Head of caudate nucleus (tissue), 42 donors: ENCODE measurements around the gene LYPD6.

Experiments
- DNase-seq, 42 donors: peaks; one replicate each; pipeline versions ENCODE4 v3.0.0 to v3.0.0-alpha.2; 2020 to 2021; ENCODE audit warnings: mixed read lengths in 7 of 42
- intact Hi-C: fragments of 100-400 bp; cut with DNase I; formaldehyde crosslinking; loops from one replicate; pipeline ENCODE4 v1.15.0; 2022

LYPD6 gene

DNA sequence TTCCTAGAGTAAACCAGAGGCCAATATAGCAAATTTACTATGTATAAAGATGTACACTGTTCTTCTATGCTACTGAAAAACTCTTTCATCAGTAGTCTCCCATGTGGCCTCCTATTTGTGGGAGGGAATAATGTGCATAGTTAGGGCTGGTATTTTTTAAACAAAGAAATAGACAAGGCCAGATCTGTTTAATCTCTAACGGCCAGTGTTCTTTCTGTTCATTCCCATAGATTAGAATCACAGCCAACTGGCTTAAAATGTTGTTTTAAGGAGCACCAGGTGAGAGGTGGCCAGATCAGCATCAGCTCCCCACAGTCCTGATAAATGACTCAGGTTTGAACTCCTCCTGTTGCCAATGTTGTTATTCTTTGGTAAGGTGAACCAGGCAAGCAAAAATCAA, 12.1 kb downstream of the LYPD6 start:
- DNase-seq, result no peak
- intact Hi-C loops, result no loop called here

DNA sequence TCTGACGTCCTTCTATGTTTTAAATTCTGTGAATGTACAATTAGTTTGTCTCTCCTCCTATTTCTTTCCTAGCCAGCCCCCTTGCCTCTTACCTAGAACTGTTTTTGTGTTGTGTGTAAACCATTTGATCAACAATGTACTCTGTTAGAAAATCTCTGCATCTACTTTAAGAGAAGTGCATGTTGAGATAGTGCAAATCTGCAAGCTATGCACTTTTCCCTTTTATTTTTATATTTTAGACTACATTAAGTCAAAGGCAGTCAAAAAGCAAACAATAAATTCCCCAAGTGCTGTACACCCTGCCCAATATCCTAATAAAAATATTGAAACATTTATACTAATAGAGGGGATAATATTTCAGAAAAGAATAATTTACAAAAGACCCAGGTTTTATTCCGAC, 13.7 kb downstream of the LYPD6 start:
- intact Hi-C loops, result no loop called here

DNA sequence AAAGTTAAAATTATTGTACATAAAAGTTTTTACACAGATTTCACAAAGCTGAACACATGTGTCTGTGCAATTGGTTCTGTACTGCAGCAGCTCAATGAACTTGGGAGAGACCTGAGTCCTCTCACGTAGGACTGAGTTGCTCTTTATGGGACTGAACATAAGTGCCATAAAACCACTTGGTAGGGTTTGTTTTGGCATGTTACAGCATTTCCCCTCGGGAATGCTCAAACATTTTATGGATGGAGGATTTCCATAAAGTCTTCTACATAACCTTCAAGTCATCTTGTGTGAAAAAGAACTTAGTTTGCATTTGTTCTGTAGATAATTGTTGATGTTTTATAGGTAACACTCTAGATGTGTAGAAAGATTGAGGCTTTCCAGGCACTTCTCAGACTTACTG, 15.9 kb downstream of the LYPD6 start:
- no peak for DNase-seq
- intact Hi-C loops, result no loop called here

More for the DNA sequence above, 13.7 kb downstream of the LYPD6 start:
- no peak for DNase-seq

DNA sequence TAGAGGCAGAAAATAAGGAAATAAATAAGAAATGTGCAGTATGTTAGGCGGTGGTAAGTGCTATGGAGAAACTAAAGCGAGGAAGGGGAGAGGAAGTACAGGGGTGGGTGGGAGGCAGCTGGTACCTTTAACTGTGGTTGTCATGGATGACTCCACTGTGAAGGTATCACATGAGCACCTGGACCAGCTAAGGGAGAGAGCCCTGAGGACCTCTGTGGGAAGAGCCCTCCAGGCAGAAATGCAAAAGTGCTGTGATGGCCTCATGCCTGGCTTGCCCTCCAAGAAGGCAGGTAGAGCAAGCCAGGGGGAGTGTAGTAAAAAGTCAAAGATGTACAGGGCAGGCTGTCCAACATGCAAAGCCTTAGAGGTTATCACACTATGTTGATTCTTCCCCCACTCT, 17.9 kb downstream of the LYPD6 start:
- intact Hi-C loops, result no loop called here
- DNase-seq, result no peak

DNA sequence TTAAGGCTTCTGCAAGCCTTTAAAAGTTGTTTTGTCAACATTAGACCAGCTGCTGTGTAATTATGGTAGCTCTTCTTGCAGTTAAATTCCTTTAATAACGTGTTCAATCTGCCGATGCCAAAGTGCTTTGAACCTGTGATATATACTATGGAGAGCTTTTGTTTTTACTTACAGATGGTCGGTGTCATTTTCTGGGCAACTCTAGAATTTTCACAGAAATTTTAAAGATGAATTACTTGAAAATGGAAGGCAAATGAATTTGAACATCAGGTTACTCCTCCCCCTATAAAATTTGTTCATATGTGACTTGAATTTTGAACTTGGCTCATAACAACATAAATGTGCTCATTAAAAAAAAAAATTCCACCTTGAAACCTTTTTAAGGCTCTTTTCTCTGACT, 23.0 kb downstream of the LYPD6 start:
- intact Hi-C loops, result no loop called here
- no peak for DNase-seq

DNA sequence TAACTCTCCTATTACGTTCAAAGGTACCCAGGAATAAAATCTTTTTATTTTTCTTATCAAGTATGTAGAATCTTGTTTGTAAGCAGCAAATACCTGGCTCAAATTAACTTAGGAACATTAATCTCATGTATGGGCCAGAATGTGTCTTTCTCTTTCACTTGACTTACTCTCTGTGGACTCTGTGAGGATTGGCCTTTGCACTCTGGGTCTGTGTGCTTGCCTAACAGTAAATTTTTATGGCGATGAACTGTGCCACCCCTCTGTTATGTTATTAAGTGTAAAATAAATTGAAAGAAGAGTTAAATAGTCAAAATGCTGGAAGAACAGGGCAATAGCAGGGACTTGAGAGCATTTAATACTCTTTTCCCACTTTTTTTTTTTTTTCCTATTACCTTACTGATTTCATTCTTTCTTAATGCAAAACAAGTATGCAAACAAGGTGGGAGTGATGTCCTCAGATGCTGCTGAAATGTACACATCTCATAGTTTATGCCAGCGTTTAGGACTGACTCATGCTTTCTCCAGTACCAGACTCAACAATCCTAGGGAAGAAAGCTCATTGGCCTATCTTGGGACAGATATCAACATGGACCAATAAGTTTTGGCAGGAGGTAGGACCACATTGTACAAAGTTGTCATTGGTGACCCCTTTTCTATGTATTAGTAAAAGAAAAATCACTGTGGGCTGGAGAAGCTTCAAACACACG, 25.5 kb downstream of the LYPD6 start:
- intact Hi-C loops, result no loop called here
- DNase-seq, result no peak

DNA sequence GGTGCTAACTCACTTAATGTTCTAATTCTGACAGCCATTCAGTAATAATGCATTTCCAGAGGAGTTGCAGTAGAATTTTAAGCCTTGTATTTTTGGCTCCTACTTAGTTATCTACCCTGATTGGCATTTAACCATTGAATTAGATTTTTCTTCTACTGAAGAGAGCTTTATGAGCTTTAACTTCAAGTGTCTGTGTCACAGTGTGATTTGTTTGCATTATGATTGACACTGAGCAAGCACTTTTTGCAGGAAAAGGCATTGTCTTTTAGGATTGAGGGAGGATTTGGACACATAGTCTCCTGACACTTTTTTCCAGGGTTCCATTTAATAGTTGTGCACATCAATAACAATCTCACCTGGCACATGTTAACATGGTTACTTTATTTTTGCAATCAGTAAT, 26.7 kb downstream of the LYPD6 start:
- intact Hi-C loops, result no loop called here
- no peak for DNase-seq

DNA sequence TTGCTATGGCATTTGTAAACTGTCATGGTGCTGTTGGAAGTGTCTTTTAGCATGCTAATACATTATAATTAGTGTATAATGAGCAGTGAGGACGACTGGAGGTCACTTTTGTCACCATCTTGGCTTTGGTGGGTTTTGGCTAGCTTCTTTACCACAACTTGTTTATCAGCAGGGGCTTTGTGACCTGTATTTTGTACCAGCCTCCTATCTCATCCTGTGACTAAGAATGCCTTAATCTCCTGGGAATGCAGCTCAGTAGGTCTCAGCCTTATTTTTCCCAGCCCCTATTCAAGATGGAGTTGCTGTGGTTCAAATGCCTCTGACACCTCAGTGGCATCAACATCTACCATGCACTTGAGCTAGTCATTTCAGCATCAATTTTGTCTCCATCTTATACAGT, 29.7 kb downstream of the LYPD6 start:
- no peak for DNase-seq
- intact Hi-C loops, result no loop called here

DNA sequence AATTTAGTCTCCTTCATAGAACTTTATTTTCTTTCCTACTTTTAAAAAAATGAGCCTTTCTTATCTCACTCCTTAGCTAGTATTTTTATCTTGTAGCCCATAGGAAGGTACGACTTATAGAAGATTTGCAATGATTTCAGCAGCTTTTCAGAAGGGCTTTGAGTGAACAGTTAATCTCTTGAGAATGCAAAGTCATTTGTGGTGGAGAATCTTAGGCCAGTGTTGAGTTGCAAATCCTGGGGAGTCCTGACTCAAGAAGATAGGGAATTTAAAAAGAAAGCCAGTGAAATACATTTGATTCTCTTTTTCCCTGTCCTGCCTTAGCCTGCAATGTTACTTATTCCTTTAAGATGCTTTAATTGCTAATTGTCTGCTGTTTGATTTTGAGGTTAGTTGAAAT, 33.6 kb downstream of the LYPD6 start:
- intact Hi-C loops, result no loop called here
- DNase-seq, result no peak

DNA sequence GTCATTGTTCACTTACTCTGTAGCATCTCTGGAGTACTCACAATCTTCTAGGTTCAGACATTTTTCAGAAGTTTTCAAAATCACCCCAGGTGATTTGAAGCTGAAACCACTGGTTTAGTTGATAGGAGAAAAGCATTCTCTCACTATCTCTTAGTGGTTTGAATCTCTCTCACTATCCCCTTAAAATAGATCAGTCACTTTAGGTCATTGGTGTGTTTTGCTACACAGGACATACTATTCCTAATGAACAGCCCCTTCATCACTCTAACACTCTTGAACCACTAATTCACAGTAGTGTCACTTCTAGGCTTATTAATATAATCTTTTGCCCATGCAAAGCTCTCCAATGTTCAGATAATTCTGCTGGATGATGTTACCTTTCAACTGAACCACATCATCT, 34.5 kb downstream of the LYPD6 start:
- intact Hi-C loops, result no loop called here
- no peak for DNase-seq

DNA sequence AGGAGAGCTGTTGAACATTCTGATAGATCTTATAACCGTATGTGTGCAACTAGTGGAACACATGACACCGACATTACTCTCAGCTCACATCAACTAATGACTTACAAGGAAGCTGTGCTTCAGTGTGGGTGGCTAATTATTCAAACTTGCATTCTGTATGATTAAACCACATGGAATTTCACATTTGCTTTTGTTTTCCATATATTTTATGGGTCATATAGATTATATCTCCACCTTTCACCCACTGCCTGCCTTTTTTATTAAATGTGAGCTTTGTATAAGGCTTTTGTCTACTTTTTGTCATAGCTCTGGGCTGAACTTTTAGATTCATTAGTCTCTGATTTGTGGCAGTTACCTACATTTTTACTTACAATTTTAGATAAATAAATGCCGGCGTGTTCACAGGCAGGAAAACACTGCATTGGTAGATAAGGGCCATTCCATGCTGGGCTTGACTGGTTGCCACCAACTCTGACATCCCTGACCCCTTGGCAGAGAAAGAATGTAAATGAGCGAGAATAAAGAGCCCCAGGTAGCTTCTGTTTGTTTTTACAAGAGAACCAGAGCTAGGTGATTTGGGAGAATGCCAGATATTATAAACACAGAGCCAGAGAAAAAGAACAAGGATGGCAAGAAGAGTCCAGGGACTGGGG, 35.7 kb downstream of the LYPD6 start:
- intact Hi-C loops, result no loop called here
- DNase-seq, result no peak

DNA sequence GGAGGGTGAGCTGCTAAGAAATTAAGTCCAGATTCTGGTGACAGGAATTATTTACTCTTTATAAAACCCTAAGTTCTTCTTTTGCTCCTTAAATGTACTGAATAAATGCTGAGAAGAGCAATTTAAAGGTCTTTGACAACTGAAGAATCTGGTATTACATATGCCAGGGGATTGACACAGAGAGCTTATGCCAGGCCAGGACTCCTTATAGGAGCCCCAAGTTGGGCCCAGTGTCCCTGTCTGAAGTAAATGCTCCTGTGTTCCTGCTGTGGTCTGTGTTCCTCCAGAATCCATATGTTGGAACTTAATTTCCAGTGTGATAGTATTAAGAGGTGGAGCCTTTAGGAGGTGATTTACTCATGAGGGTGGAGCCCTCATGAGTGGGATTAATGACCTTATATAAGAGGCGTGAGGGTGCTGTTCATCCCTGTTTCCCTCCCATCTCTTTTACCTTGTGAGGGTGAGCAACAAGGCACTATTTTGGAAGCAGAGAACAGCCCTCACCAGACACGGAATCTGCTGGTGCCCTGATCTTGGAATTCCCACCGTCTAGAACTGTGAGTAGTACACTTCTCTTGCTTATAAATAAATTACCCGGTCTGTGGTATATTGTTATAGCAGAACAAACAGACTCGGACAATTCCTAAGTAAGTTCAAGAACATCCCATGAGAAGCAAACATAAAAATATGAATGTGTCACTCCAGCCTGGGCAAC, 39.8 kb downstream of the LYPD6 start:
- no peak for DNase-seq
- intact Hi-C loops, result no loop called here

DNA sequence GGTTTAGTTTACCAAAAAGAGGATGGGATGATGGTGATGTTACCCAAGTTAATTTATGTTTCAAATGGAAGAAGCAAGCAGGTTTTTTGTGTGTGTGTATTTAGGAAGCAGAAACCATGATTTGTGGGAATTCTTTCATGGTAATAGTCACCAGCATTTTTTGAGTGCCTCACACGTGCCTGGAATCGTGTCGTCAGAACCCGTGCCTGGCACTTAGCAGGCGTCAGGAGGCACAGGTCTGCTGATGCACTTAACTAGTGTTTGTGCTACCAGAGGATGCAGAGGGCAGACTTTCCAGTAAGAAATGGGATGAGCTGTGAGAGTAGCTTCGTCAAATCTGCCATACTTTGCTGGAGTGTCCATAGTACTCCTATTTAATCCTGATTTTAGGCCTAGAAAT, 41.1 kb downstream of the LYPD6 start:
- DNase-seq, result no peak
- intact Hi-C loops, result no loop called here

DNA sequence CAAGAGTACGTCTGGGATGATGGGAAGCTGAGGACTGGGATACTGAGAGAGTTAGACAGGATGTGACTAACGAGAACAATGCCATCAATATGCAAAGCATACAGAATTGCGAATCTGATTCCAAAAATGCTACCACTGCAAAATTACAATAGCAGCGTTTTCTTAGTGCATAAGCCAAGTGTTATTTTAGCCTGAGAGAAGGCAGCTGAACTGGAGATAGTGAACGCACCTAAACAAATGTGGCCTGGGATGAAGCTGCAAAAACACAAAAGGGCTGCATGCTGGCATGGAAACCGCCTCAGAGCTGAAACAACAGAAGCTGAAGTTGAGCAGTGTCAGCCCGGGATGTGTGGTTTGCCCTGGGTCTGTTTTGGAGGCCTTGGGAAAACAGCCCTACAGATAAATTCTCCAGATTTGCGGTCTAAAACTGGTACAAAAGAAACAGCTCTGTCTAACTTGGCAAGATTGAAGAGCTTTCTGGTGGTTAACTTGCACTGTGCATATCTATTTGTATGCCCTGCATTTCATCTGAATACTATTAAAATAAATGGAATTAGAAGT, 45.5 kb downstream of the LYPD6 start:
- intact Hi-C loops, result no loop called here
- DNase-seq, result peak in 2 of 42 donors; percentile 3 to 9

DNA sequence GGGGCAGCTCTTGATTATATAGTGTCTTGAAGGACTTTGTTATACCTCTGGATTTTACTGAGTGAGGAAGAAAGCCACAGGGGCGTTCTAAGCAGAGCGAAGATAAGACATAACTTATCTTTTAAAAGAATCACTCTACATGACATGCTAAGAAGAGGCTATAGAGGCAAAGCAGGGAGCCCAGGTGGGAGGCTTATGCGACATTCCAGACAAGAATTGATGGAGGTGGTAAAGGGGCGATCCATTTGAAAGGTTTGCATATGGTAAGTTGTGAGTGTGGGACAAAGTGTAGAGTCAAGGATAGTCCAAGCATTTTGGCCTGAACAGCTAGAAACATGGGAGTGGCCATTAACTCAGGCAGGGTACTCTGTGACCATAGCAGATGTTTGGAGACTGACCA, 49.8 kb downstream of the LYPD6 start:
- intact Hi-C loops, result no loop called here
- DNase-seq, result no peak

DNA sequence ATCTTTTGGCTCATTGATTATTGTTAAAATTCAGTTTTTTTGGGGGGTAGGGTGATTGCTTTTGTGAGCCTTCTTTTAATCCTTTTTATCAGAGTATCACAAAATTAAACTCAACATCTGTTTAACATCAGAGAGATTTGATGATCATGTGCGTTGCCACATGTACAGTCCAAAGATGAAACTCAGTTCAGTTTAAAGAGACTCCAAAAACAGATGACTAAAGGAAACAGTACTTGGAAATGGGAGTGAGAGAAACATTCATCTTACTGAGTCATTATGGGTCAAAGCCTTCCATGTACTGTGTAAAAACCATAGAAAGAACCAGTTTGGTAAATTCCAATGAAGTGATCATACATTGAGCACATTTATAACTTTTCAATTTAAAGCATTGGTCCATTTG, 53.0 kb downstream of the LYPD6 start:
- intact Hi-C loops, result no loop called here
- DNase-seq, result no peak

DNA sequence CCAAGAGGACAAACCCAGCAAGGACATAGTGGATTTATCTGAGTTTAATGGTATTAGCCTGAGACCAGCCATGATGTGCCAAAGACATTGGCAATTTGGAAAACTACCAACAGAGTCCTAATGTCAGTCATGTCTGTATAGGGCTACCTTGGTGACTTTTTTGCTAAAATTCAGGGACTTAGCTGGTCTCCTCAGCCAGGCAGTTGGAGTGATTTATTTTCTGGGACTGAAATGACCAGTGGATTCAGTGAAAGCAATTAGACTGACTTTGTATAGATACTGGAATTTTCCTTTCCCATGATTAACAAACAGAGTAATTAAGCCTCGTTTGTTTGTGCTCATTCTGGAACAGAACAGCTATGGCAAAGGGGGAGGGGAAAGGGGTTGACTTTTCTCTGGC, 55.0 kb downstream of the LYPD6 start:
- no peak for DNase-seq
- intact Hi-C loops, result no loop called here

DNA sequence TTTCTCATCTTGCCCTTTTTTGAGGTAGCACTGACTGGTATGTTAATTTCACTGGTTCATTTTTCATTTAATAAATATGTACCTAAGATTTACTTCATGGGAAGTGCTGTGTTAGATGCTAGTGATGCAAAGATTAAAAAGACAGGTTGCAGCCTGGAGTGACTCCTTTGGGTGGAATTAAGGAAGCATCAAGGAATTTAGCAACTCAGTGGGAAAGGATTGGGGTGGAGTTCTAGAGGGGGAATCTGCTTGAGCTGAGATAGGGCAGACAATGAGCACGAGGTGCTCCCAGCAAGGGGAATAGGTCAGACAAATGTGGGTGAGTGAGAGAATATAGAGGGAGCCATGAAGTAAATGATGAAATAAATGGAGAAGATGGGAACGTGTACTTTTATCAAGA, 57.0 kb downstream of the LYPD6 start:
- intact Hi-C loops, result no loop called here

DNA sequence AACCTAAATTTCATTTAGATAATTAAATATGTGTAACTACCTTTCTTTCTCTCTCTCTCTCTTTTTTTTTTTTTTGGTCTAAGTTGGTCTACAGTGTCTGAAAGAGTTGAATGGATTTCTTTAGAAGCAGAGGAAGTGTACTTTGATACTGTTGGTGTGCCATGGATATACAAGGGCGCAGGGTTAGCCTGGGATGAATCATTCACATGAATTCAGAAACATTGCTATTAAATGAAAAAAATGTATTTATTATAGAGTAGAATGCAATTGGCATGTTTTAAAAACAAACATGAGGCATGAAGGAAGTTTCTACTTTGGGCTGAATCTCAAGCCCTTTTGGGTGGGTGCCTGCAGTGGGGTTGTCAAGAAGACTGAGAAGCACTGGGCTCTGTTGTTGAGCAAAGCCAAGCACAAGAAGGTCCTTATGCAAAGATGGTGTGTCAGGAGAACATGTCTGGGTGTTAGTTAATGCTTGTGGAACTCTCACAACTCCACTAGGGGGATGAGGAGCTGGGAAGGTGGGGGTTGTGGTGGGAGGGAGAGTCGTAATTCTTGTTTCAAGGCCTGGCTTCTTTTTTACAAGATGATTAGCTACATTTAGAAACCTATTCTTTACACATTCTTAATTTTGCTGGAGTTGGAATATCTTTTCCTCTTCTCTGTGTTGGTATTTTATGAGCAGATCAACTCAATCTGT, 57.9 kb downstream of the LYPD6 start:
- intact Hi-C loops, result no loop called here

More for the DNA sequence above, 57.0 kb downstream of the LYPD6 start:
- no peak for DNase-seq

More for the DNA sequence above, 57.9 kb downstream of the LYPD6 start:
- no peak for DNase-seq
